IPS-20b (cell line): Measurements from ENCODE around the gene BTNL9.
A peak's percentile ranks its signal among the peaks of the same experiment; 100 is the strongest.
"Not testable (repeated sequence)": the region's sequence is repeated elsewhere in the genome, so short reads cannot be mapped to it uniquely, and the experiment has no call there.

Source experiments
- H3K27ac ChIP-seq: one replicate; pipeline ENCODE4 v1.5.1; 2013; ENCODE audit warnings: low read length
- H3K27me3 ChIP-seq: 2 replicates; pipeline ENCODE4 v1.6.1; 2013; ENCODE audit warnings: mild to moderate bottlenecking, low read length, inconsistent platforms; ENCODE audit not compliant: insufficient read depth
- H3K36me3 ChIP-seq: 2 replicates; pipeline ENCODE4 v1.6.1; 2013; ENCODE audit warnings: low read depth, mild to moderate bottlenecking, inconsistent platforms, low read length, moderate library complexity; ENCODE audit not compliant: insufficient read depth
- H3K4me1 ChIP-seq: 2 replicates; pipeline ENCODE4 v1.6.1; 2013; ENCODE audit warnings: mild to moderate bottlenecking, control low read depth, inconsistent platforms, low read length, moderate library complexity; ENCODE audit not compliant: insufficient read depth
- H3K4me3 ChIP-seq: 2 replicates; pipeline ENCODE4 v1.5.1; 2013; ENCODE audit warnings: mild to moderate bottlenecking, low read length, inconsistent platforms
- H3K9ac ChIP-seq: 2 replicates; pipeline ENCODE4 v1.6.1; 2013; ENCODE audit warnings: low read depth, mild to moderate bottlenecking, inconsistent platforms, low read length, moderate library complexity
- H3K9me3 ChIP-seq: 2 replicates; pipeline ENCODE4 v1.6.1; 2013; ENCODE audit warnings: mild to moderate bottlenecking, low read depth, low read length, inconsistent platforms; ENCODE audit not compliant: insufficient read depth

BTNL9 gene

GRCh38 chr5:181043285-181044092 is 3.4 kb downstream of the BTNL9 start:
- Histone ChIP-seq H3K27ac (no peak overlapping the region), H3K4me1 (no peaks in the 10 kb centered on the region), H3K36me3 (no peaks in the 10 kb centered on the region), H3K9me3 (no peaks in the 10 kb centered on the region), H3K27me3 (peaks cover 38% of the 10 kb centered on the region), H3K4me3 (no peak overlapping the region), H3K9ac (no peak overlapping the region)

GRCh38 chr5:181044093-181044599 is 4.1 kb downstream of the BTNL9 start:
- no peaks in the 10 kb centered on the region for H3K9me3 ChIP-seq
- no peak overlapping the region for H3K4me3 ChIP-seq
- H3K4me1 ChIP-seq = no peaks in the 10 kb centered on the region
- H3K36me3 ChIP-seq = no peaks in the 10 kb centered on the region
- H3K9ac ChIP-seq = no peak overlapping the region
- H3K27ac ChIP-seq = no peak overlapping the region
- peaks cover 42% of the 10 kb centered on the region for H3K27me3 ChIP-seq

GRCh38 chr5:181044662-181045305 is 4.7 kb downstream of the BTNL9 start:
- H3K4me3 ChIP-seq = no peak overlapping the region
- H3K4me1 ChIP-seq = no peaks in the 10 kb centered on the region
- H3K9ac ChIP-seq = no peak overlapping the region
- no peak overlapping the region for H3K27ac ChIP-seq
- no peaks in the 10 kb centered on the region for H3K36me3 ChIP-seq
- no peaks in the 10 kb centered on the region for H3K9me3 ChIP-seq
- H3K27me3 ChIP-seq = peaks cover 49% of the 10 kb centered on the region

GRCh38 chr5:181045316-181045715 is 5.2 kb downstream of the BTNL9 start:
- no peaks in the 10 kb centered on the region for H3K9me3 ChIP-seq
- H3K27me3 ChIP-seq = peaks cover 54% of the 10 kb centered on the region
- no peaks in the 10 kb centered on the region for H3K4me1 ChIP-seq
- H3K4me3 ChIP-seq = no peak overlapping the region
- no peaks in the 10 kb centered on the region for H3K36me3 ChIP-seq
- no peak overlapping the region for H3K27ac ChIP-seq
- no peak overlapping the region for H3K9ac ChIP-seq

- not testable (repeated sequence) for H3K9ac ChIP-seq, H3K36me3 ChIP-seq, H3K4me1 ChIP-seq, H3K27ac ChIP-seq, H3K4me3 ChIP-seq, H3K9me3 ChIP-seq
- peaks cover 59% of the 10 kb centered on the region for H3K27me3 ChIP-seq
These were observed 5.8 kb downstream of the BTNL9 start for GRCh38 chr5:181045857-181046256.

- H3K9me3 ChIP-seq = no peaks in the 10 kb centered on the region
- H3K27me3 ChIP-seq = peaks cover 70% of the 10 kb centered on the region
- H3K4me1 ChIP-seq = no peaks in the 10 kb centered on the region
These were observed 7.2 kb downstream of the BTNL9 start for GRCh38 chr5:181047288-181047687.

GRCh38 chr5:181047921-181048320 is 7.9 kb downstream of the BTNL9 start:
- H3K27me3 ChIP-seq = peaks cover 70% of the 10 kb centered on the region
- H3K4me3 ChIP-seq = no peak overlapping the region
- no peaks in the 10 kb centered on the region for H3K4me1 ChIP-seq
- no peak overlapping the region for H3K9ac ChIP-seq
- no peaks in the 10 kb centered on the region for H3K9me3 ChIP-seq
- H3K36me3 ChIP-seq = no peaks in the 10 kb centered on the region
- no peak overlapping the region for H3K27ac ChIP-seq

More at GRCh38 chr5:181047288-181047687, 7.2 kb downstream of the BTNL9 start:
- Histone ChIP-seq H3K36me3 (no peaks in the 10 kb centered on the region), H3K4me3 (no peak overlapping the region), H3K27ac (no peak overlapping the region), H3K9ac (no peak overlapping the region)

- H3K27ac ChIP-seq = no peak overlapping the region
- H3K9me3 ChIP-seq = no peaks in the 10 kb centered on the region
- no peak overlapping the region for H3K4me3 ChIP-seq
- H3K36me3 ChIP-seq = no peaks in the 10 kb centered on the region
- no peaks in the 10 kb centered on the region for H3K4me1 ChIP-seq
- peaks cover 85% of the 10 kb centered on the region for H3K27me3 ChIP-seq
- H3K9ac ChIP-seq = no peak overlapping the region
These were observed 9.9 kb downstream of the BTNL9 start for GRCh38 chr5:181050016-181050415.

- no peak overlapping the region for H3K27ac ChIP-seq
- no peak overlapping the region for H3K9ac ChIP-seq
- H3K4me3 ChIP-seq = peak overlapping the region; percentile 55; the same call in 1 of the 2 replicates
- peaks cover 96% of the 10 kb centered on the region for H3K27me3 ChIP-seq
- no peaks in the 10 kb centered on the region for H3K4me1 ChIP-seq
- no peaks in the 10 kb centered on the region for H3K36me3 ChIP-seq
- no peaks in the 10 kb centered on the region for H3K9me3 ChIP-seq
These were observed 12.0 kb downstream of the BTNL9 start for GRCh38 chr5:181051841-181052671.

GRCh38 chr5:181052672-181053487 is 12.8 kb downstream of the BTNL9 start:
- H3K36me3 ChIP-seq = no peaks in the 10 kb centered on the region
- H3K9ac ChIP-seq = no peak overlapping the region
- no peak overlapping the region for H3K27ac ChIP-seq
- H3K9me3 ChIP-seq = no peaks in the 10 kb centered on the region
- H3K4me1 ChIP-seq = no peaks in the 10 kb centered on the region
- peak overlapping the region; percentile 76 for H3K4me3 ChIP-seq
- H3K27me3 ChIP-seq = peaks cover 96% of the 10 kb centered on the region
